ENCODE results near the gene DMRT3.

- TF ChIP-seq, protein P1, sequence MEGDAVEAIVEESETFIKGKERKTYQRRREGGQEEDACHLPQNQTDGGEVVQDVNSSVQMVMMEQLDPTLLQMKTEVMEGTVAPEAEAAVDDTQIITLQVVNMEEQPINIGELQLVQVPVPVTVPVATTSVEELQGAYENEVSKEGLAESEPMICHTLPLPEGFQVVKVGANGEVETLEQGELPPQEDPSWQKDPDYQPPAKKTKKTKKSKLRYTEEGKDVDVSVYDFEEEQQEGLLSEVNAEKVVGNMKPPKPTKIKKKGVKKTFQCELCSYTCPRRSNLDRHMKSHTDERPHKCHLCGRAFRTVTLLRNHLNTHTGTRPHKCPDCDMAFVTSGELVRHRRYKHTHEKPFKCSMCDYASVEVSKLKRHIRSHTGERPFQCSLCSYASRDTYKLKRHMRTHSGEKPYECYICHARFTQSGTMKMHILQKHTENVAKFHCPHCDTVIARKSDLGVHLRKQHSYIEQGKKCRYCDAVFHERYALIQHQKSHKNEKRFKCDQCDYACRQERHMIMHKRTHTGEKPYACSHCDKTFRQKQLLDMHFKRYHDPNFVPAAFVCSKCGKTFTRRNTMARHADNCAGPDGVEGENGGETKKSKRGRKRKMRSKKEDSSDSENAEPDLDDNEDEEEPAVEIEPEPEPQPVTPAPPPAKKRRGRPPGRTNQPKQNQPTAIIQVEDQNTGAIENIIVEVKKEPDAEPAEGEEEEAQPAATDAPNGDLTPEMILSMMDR (IDR thresholded peaks at IDR 0.05): no peak
- no peak for TF ChIP-seq POLR2A (IDR thresholded peaks at IDR 0.05)
Observed at GRCh38 chr9:959914-960313, 16.5 kb upstream of the DMRT3 start.

Measured in Peyer's patch (tissue), 4 donors.